ENCODE results near the gene MILR1.

GRCh38 chr17:64515419-64515818 lies 66.5 kb downstream of the MILR1 start:
- TF ChIP-seq CTCF (IDR thresholded peaks at IDR 0.05) = no peak
- no peak for TF ChIP-seq POLR2AphosphoS5 (IDR thresholded peaks at IDR 0.05)
- no peak for TF ChIP-seq POLR2A (IDR thresholded peaks at IDR 0.05; ENCODE audit: low read depth)
- TF ChIP-seq EP300 (IDR thresholded peaks at IDR 0.05) = no peak
